Measurements from ENCODE around the gene NKAIN1. TPM values are rescaled to one million over a fixed set of nuclear protein-coding genes. Genes with fewer than 3 reads are reported as not detected.

Gene NKAIN1
- total RNA-seq, 1 experiment from 2014 or later = 0.18 TPM

DNA sequence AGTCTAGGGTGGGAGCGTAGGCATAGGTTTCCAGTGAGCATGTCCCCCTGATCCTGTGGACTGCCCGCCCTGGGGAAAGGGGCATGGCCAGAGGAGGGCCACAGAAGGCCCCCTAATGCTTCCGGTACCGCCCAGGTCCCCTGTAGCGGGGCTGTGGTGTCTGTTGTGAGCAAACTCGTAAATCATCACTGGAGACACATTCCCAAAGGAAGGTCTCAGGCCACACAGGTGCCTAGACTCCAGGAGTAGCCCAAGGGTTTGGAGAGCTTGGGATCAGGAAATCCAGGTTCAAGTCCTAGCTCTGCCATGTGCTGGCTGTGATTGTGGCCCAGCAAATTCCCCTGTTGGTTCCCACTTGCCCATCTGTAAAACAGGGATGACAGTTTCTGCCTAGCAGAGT lies 20.2 kb downstream of the NKAIN1 start:
- no peak overlapping the region for H3K27ac ChIP-seq (ENCODE audit: low read length)
- H3K27me3 ChIP-seq (ENCODE audit: low read length) = peaks cover 4% of the 10 kb centered on the region; the same call in 1 of the 2 replicates
- ATAC-seq (no peak), DNase-seq (no peak)
- H3K4me1 ChIP-seq (ENCODE audit: insufficient read depth, low read length) = no peaks in the 10 kb centered on the region
- H3K9me3 ChIP-seq (ENCODE audit: low read length) = no peaks in the 10 kb centered on the region
- CTCF ChIA-PET = no interaction called here
- intact Hi-C loops (cut with micrococcal nuclease) = no loop called here
- H3K9me2 ChIP-seq (replicated peaks; ENCODE audit: low read length) = no peaks in the 10 kb centered on the region
- no peak overlapping the region for H3K9ac ChIP-seq (ENCODE audit: low read length)
- H3K79me2 ChIP-seq (ENCODE audit: low read length) = no peaks in the 10 kb centered on the region
- H3F3A ChIP-seq (ENCODE audit: low read length, unreplicated experiment) = no peaks in the 10 kb centered on the region
- no TSS peak for BruUV-seq (replicated peaks)
- no peaks in the 10 kb centered on the region for H4K20me1 ChIP-seq (ENCODE audit: low read length)
- POLR2A ChIA-PET (ENCODE audit: unreplicated experiment) = interaction anchor here (0.6 kb wide), 1 partner anchor 1990 kb away, joined by 8 read pairs; no protein-coding TSS in a partner anchor
- no peak for TF ChIP-seq EZH2 (IDR thresholded peaks at IDR 0.05; ENCODE audit: low read length, unreplicated experiment)
- TF ChIP-seq EZH2phosphoT487 (IDR thresholded peaks at IDR 0.05; ENCODE audit: borderline replicate concordance, low read length) = no peak
- TF ChIP-seq, protein P1, sequence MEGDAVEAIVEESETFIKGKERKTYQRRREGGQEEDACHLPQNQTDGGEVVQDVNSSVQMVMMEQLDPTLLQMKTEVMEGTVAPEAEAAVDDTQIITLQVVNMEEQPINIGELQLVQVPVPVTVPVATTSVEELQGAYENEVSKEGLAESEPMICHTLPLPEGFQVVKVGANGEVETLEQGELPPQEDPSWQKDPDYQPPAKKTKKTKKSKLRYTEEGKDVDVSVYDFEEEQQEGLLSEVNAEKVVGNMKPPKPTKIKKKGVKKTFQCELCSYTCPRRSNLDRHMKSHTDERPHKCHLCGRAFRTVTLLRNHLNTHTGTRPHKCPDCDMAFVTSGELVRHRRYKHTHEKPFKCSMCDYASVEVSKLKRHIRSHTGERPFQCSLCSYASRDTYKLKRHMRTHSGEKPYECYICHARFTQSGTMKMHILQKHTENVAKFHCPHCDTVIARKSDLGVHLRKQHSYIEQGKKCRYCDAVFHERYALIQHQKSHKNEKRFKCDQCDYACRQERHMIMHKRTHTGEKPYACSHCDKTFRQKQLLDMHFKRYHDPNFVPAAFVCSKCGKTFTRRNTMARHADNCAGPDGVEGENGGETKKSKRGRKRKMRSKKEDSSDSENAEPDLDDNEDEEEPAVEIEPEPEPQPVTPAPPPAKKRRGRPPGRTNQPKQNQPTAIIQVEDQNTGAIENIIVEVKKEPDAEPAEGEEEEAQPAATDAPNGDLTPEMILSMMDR (conservative IDR thresholded peaks at IDR 0.05; ENCODE audit: low read depth, low read length) = no peak
- H3K36me3 ChIP-seq (ENCODE audit: low read depth, low read length) = no peaks in the 10 kb centered on the region
- H3K4me3 ChIP-seq (ENCODE audit: low read length) = no peak overlapping the region
- no peak overlapping the region for H2AFZ ChIP-seq (ENCODE audit: low read length)
- H3K4me2 ChIP-seq (ENCODE audit: low read length) = no peak overlapping the region

DNA sequence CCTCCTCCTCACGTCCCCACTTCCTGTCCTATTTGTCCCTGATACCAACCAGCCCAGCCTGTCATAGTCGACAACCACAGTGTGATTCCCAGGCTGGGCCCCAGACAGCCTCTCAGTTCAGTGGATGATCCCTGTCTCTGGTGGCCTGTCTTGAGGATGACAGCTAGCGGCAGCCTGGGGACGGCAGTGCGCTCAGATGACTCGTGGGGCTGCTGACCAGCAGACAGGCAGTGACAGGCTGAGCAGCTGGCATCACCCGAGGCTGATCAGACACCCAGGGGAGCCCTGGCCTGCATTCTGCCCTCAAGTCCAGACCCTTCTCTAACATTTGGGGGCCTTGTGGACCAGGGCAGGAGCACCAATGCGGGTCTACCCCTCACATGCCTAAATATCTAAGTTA lies 21.0 kb downstream of the NKAIN1 start:
- Histone ChIP-seq H3K9ac (ENCODE audit: low read length) (no peak overlapping the region), H3K4me3 (ENCODE audit: low read length) (no peak overlapping the region), H3K36me3 (ENCODE audit: low read depth, low read length) (no peaks in the 10 kb centered on the region), H3K9me2 (replicated peaks; ENCODE audit: low read length) (no peaks in the 10 kb centered on the region), H3K4me1 (ENCODE audit: insufficient read depth, low read length) (no peaks in the 10 kb centered on the region), H3F3A (ENCODE audit: low read length, unreplicated experiment) (no peaks in the 10 kb centered on the region), H4K20me1 (ENCODE audit: low read length) (no peaks in the 10 kb centered on the region), H3K79me2 (ENCODE audit: low read length) (no peaks in the 10 kb centered on the region), H3K27ac (ENCODE audit: low read length) (no peak overlapping the region), H3K9me3 (ENCODE audit: low read length) (no peaks in the 10 kb centered on the region), H3K27me3 (ENCODE audit: low read length) (no peaks in the 10 kb centered on the region), H3K4me2 (ENCODE audit: low read length) (no peak overlapping the region), H2AFZ (ENCODE audit: low read length) (no peak overlapping the region)
- no TSS peak for BruUV-seq (replicated peaks)
- CTCF ChIA-PET = no interaction called here
- intact Hi-C loops (cut with micrococcal nuclease) = no loop called here
- DNase-seq = no peak
- no peak for ATAC-seq
- POLR2A ChIA-PET (ENCODE audit: unreplicated experiment) = no interaction called here
- TF ChIP-seq EZH2phosphoT487 (IDR thresholded peaks at IDR 0.05; ENCODE audit: borderline replicate concordance, low read length) (no peak), EZH2 (IDR thresholded peaks at IDR 0.05; ENCODE audit: low read length, unreplicated experiment) (no peak)

DNA sequence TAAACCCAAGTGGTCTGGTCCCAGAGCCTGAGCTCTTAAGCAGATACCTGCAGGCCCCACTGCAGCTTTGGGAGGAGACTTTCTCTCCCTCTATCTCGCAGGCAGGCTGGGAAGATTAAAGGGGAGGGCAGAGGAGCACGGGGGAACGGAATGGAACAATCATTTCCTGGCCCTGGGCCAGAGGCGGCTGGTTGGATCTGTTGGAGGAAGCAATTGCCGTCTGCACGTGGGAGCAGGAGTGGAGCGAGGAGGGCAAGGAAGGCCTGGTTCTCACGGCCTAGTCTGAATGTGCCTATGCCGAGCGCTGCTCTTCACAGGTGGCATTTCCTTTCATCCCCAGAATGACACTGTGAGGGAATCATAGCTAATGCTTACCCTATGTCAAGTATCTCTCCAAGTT lies 23.7 kb downstream of the NKAIN1 start:
- Histone ChIP-seq H3K9me2 (replicated peaks; ENCODE audit: low read length) (no peaks in the 10 kb centered on the region), H3K9me3 (ENCODE audit: low read length) (peaks cover 3% of the 10 kb centered on the region; the same call in 1 of the 2 replicates), H3K27me3 (ENCODE audit: low read length) (no peaks in the 10 kb centered on the region), H3K4me1 (ENCODE audit: insufficient read depth, low read length) (no peaks in the 10 kb centered on the region), H3K27ac (ENCODE audit: low read length) (no peak overlapping the region), H3K36me3 (ENCODE audit: low read depth, low read length) (no peaks in the 10 kb centered on the region), H3F3A (ENCODE audit: low read length, unreplicated experiment) (no peaks in the 10 kb centered on the region), H3K79me2 (ENCODE audit: low read length) (no peaks in the 10 kb centered on the region), H3K4me3 (ENCODE audit: low read length) (no peak overlapping the region), H3K4me2 (ENCODE audit: low read length) (no peak overlapping the region), H3K9ac (ENCODE audit: low read length) (no peak overlapping the region), H2AFZ (ENCODE audit: low read length) (no peak overlapping the region), H4K20me1 (ENCODE audit: low read length) (no peaks in the 10 kb centered on the region)
- no TSS peak for BruUV-seq (replicated peaks)
- TF ChIP-seq EZH2phosphoT487 (IDR thresholded peaks at IDR 0.05; ENCODE audit: borderline replicate concordance, low read length) = no peak
- TF ChIP-seq EZH2 (IDR thresholded peaks at IDR 0.05; ENCODE audit: low read length, unreplicated experiment) = no peak
- TF ChIP-seq, protein P1 (conservative IDR thresholded peaks at IDR 0.05; ENCODE audit: low read depth, low read length) = no peak
- DNase-seq (no peak), ATAC-seq (no peak)
- POLR2A ChIA-PET (ENCODE audit: unreplicated experiment) = no interaction called here
- intact Hi-C loops (cut with micrococcal nuclease) = no loop called here
- CTCF ChIA-PET = no interaction called here
